ELF-1 (cell line): ENCODE data around the gene ABTB2.
A peak's percentile ranks its signal among the peaks of the same experiment; 100 is the strongest.

Experiments used
- DNase-seq: peaks from one replicate; pipeline ENCODE4 v3.0.0-alpha.2; 2016; ENCODE audit warnings: low read depth, low spot score

Gene ABTB2

DNA sequence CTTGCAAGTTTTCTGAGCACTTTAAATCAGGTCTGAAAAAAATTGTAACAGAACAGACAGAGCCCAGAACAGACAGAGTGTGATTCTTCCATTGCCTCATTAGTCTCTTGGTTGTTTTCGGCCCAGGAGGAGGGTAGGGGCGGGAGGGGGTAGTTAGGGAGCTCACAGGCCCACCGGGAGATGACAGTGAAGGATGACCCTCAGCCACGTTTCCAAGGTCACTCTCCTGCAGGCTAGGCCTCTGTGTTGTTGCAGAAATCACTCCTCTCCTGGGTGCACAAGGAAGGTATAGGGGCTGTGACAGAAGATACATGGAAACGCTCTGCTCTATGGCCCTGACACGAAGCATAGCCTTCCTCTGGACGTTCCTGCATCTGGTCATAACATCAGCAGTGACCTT lies 69.3 kb downstream of the ABTB2 start:
- no peak for DNase-seq

DNA sequence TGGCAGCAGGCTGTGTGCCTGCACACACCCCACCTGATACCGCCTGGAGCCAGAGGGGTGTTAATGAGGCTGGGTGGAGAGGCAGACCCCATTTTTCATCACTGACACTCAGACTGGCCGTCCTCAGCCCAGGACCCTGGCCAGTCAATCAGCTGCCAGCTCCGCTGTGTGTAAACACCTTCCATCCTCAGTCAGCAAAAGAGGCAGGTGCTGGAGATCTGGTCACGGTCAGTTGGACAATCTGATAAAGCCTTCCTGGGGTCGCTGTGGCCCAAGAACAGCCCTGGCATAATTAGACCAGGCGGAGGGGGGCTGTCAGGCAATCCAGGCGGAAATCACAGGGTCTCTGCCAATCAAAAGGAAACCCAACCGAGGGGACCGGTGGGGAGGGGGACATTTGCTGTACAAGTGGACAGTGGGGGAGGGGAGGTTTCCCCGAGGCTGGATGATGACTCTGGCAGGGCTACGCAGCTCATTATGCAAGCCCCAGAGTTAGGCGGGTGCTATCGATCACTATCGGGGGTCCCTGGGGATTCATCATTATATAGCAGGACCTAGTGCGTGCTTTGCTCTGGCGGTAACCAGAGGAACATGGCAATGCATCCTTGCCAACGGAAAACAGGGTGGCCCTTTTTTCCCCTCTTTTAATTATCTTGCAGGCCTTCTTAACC lies 72.9 kb downstream of the ABTB2 start:
- DNase-seq: no peak

DNA sequence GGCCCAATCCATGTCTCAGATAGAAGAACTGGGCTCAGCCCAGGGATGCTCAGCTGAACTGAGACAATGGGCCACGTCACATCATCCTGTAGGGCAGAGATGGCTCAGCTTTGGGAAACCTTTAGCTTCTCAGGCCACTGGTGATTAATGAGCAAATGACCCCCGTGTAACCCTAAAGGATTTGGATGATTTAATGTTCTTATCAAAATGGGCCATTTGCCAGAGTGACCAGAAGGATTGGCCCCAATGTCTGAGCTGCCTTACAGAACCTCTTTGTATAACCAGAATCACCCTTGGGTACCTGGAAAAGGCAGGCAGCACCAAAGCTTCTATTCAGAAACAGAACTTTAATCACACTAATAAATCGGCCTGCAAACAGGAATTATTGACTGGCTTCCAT lies 73.7 kb downstream of the ABTB2 start:
- no peak for DNase-seq

DNA sequence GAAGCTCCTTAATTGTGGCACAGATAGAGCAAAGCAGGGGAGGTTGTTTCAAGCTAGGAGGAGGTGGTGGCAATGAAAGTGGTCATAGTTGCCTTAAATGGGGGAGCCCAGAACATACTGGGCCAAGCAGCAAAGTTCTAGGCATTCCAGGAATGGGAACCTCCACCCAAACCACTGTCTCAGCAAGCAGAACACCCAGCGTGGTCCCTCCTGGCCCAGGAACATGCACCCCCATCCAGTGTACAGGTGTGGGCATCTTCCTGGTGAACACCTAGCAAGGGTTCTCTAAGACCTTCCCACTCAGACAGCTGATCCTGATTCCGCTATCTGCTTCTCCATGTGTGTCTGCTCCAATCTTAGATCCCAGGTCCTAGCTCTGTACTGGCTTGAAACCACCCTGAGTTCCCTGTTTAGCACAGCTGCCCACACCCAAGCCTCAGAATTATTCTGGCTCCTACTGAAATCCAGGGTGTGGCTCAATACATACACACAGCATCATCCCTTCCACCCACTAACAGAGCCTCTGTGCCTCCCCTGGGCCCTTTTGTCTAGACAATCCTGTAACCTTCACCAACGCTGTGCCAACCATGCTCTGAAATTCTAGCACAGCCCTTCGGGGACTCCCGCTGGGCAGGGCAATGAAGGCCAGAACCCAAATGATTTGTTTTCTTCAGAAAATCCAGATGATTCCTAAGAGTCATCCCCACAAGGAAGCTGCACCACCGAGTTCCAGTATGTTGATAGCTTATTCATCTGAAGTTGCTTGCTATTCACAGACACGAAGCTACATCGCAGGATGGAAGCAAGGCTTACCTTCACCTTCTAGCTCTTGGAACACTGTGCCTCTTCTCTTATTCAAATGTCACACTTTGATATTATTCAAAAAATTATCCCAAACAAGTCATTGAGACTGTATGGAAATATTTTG lies 76.6 kb downstream of the ABTB2 start:
- no peak for DNase-seq

DNA sequence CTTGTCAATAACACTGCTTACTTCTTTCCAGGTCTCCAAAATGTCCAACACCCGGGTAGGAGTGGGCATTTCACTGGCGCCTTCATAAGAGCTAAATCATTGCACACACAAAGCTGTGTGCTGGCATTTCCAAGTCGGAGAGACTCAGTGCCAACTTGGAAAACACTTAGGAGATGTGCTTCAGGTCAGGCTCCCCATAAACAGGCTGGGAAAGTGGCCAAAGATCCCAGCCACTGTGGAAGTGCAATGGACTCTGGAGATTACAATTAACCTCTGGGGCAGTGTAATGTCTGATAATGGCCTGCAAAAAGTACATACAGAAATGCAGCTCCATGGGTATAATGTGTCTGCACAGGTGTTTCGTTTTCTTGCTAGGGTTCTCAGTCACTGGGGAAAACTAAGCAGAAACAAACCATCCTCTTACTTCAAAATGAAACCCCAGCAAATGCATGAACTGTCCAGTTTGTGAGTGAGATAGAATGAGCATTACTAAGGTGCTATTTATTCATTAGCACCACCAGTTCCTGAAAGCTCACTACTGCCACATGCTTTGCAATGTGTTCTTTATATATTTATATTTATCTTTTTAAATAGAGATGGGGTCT lies 79.0 kb downstream of the ABTB2 start:
- no peak for DNase-seq

DNA sequence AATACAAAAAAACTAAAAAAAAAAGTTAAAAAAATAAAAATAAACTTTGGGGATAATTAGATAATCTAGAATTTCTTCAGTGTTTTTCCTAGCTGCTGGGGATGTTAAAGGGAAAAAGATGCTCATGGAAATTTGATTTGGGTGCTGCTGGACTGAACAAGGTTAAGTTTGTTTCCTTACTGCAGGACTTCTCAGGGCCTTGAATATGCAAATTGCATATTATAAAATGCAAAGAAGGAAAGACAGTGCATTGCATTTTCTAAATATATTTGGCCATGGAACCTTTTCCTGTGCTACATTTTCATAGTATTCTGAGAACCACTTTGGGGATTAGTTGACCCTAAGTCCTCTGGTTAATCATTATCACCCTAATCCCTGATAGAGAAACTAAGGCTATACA lies 79.6 kb downstream of the ABTB2 start:
- no peak for DNase-seq

DNA sequence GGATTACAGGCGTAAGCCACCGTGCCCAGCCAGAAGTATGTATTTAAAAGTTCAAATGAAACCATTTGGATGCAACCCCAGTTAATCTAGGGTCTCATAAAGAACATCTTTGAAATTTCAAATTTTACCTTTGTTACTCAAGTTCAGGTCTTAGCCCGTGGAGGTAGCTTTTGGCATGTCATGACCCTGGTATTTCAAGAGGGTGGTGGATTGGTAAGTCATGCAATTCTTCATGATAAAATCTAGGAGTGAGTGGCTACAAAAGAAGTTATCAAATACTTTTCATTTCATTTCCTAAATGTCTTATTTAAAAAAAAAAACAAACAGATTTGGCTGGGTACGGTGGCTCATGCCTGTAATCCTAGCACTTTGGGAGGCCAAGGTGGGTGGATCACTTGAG lies 80.6 kb downstream of the ABTB2 start:
- no peak for DNase-seq

DNA sequence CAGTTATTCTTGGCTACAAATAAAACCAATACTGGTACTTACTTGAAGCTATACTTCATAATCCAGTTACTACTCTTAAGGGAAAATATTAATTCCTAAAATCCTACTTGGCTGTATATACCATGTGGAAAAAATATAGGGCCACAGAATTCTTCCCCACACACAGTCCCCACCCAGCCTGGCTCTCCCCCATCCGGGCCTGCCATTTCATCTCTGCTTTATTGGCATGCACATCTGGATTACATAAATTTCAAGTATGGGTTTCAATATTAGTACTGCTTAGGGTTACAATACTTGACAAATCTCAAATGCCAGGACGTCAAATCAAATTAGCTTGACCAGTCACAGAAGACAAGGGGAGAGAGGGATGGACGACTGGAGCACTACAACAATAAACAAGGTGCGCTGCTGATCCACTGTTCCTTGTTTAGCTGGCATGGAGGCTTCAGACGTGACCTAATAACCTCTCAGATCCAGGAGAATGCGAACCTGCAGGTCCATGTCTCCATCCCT lies 81.4 kb downstream of the ABTB2 start:
- no peak for DNase-seq

DNA sequence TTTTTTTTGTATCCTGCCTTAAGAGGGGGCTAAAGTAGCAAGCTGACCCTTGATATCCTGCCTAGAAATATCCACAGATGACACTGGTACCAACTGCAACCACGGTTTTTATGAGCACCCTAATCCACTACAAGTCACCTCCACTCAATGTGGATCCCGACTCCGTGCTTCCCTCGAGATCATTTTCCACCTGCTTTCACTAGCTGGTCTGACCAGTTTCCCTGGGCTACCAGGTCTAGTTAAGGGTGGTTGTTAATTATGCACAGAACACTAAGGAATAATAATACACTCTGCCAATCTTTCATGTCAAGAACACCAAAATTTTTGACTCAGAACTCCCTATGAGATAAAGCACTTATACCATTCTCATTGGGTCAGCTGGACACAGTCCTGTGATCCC lies 82.3 kb downstream of the ABTB2 start:
- DNase-seq: no peak

DNA sequence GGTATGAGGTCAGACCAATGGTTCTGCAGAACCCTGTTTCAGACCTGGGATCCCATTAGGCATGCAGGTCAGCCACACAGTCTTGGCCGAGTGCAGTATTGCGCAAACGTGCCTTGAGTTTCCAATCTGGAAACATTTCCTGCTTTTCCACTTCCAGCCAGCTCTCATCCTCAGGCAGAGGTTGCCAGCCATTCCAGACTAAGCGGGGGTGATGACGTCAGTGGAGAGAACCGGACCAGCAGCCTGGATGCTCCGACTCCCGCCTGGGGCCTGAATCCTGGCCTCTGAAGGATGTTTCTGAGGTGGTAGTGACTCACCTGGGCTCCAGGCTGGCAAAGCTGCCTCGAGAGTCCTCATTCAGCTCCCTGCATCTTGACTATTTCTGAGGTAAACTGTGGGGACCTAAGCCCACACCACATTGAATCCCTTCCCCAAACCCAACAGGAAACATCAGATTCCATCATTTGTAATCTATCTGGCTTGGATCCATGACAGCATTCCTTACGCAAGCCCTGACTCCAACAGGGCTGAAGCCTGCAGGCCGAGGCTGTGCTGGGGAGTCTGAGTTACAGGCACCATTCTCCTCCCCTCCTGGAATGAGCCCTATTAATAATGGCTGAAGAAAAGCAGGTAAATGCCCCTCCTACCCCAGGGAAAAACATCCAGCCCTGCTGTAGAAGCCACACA lies 83.0 kb downstream of the ABTB2 start:
- DNase-seq: peak; percentile 96

DNA sequence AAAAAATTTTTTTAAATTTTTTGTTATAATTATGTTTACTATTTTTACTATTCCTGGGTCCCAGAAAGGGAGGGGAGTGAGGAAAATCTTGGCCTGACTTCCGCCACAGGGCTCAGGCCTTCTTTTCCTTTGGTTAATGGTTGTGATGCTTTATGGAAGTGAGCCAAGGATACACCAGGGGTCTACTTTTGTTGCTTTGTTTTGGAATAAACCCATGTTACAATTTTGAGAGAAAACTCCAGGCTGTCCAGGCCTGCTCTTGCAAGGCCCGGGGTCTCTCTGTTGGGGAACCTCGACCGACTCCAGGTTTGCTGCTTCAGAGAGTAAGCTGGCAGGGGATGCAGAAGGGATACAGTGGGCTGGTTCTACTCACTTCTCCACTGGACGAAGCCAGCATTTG lies 84.7 kb downstream of the ABTB2 start:
- DNase-seq: no peak

DNA sequence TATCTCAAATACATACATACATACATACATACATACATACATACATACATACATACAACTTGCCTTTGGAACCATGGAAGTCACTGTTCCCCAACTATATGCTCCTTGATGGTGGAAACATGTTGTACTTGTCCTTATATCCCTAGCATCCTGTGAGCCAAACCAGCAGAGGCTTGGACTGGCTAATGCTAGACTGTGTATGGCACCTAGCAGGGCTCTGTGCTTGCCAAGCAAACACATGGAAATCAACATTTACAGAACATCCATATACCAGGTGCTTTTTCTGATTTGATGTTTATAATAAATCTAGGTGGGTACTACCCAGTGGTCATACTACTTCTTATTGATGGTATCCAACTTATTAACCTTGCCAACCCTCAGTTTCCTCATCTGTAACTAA lies 86.1 kb downstream of the ABTB2 start:
- DNase-seq: no peak

DNA sequence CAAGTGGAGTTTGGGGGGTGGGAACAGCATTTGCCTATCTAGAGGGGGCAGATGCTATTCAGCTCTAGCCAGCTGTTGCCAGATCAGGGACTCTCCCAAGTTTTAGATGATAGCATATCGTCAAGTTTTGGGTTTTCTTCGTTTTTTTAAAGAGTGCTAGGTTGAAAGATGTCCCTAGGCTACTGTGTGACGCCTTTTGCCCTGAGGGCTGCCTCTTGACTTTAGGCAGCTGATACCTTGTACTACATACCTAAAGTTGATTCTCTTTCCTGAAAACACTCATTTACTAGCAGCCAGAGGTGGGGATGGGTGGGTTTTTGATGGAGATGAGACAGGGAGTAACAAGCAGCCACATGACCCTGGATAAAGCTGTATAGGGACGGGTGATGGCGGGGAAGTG lies 87.1 kb downstream of the ABTB2 start:
- DNase-seq: no peak

DNA sequence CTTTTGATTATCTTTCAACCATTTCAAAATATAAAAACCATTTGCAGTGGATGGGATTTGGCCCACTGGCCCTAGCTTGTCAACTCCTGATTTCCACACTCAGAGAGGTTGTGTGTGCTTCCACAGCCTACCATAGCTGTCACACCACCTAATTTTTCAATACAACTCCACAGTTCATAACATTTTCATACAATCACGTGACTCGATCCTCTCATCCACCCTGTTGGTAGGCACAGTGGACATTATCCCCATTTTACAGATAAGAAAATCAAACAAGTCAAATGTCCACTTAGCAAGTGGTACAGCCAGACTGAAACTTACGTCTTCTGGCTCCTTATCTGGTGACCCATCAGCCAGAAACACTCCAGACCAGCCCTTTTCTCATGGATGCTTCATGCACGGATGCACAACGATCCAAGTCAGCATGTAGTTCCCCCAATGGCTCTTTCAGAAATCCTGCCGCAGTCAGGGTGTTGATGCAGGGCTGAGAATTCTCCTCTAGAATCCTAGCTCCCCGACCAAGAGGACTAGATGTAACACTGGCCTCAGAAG lies 88.0 kb downstream of the ABTB2 start:
- DNase-seq: no peak

DNA sequence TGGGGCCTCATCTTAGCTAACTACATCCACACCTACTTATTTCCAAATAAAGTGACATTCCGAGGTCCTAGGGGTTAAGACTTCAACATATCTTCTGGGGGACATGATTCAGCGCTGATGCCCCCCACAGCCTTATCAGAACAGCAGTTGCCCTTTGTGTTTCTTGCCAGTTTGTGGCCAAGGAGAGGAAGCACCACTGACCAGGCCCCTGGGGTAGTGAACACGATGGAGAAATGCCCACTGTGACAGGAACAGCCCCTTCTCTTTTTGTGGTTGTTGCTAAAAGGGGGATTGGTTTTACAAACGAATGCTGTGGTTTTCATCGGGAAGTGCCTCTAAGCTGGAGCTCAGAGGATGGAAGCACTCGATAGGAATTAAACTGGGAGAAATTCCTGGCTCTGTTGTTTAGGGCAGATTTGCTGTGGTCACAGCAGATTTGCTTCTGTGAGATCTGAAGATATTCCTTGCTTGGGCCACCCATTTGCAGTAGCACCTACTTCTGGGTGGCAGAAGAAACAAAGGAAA lies 88.8 kb downstream of the ABTB2 start:
- DNase-seq: no peak

DNA sequence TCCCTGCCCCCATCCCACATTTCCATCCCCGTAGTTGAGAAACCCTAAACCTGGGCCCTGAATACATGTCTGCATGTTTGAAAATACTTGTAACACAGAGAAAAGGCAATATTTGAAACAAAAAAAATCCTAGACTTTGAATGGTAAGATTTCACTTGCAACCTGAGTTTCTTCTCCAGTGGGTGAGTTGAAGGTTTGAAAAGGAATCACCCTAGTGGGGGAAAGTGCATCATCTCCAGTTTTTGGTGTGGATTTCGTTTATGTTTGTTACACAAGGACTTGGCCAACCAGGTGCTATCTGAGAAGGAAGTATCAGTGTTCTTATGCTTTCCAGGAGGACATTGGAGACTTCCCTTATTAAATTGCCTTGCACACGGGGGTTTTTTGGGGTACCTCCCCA lies 90.4 kb downstream of the ABTB2 start:
- DNase-seq: no peak

DNA sequence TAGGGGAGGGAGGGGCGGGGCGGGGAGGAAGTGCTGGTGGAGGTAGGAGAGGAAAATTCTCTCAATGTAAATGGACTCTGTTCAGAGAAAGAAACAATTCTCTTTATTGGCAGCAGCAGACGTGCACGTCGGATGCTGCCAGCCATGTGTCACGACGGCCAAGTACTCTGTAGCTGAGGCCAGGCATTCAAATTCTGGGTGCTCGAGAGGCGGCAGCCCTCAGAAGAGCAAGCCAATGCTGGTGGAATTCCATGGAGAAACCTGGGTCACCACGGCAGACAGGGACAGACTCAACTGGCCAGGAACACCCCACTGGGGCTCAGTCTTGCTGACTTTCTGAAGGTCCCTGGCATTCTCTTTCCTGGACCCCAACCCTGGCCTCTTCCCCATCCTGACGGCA lies 90.8 kb downstream of the ABTB2 start:
- DNase-seq: no peak

DNA sequence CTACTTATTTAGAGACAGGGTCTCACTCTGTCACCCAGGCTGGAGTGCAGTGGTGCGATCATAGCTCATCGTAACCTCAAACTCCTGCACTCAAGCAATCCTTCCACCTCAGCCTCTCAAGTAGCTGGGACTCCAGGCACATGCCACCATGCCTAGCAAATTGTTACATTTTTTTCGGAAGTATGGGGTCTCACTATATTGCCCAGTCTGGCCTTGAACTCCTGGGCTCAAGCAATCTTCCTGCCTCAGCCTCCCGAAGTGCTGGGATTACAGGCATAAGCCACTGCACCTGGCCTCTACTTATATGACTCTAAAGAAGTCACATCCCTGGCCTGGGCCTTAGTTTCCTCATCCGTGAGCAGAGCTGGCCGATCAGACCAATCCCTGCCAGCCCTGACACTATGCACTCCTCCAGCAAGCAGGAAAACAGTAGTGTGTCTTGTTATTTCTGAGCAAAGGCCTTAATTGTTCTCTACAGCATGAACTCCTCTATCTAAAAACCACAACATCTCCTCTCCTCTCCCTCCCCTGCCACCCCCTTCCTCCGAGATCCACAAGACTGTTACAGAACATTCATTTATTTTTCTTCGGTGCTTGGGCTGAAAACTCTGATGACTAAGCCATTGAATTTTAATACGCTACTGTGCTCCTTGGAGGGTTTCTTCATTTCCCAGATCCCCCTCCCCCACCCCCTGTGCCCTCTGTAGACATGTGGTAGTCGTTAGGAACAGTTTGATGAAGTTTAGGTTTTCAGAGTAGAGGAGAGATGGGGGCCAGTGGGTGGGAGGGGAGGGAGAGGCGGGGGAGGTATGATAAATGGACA lies 91.5 kb downstream of the ABTB2 start:
- DNase-seq: no peak

DNA sequence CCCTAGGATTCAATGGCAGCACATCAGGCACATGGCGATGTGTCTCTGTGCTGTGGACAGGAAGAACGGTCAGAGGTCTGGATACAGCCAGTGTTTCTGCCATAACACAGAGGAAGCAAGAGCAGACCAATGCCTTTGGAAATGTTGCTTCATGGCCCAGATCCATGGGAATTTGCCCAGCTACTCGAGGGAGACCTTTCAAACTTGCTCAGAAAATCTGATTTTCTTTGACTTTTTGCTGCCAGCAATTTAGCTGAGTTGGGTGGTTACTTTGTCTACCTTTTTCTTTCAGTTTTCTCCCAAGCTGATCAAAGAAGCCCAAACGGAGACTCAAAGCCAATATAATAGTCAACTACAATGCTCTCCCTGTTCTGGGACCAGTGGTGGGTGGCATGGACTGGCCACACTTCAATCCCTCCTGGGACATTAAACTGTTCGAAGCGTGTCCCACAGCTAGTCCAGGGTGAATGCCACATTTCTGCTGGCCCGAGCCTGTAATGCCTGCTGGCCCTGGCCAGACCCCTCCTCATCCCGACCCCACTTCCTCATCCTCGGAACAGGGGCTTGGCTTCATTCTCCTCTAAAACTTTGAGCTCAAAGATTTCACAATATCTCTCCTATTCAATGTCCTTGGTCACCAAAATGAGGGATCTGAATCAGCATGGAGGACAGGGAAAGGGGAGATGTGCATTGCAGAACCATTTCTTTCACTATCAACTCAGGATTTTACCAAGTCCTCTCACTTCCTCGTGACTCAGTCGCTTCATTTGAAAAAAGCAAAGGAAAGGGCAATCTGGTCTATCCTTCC lies 93.3 kb downstream of the ABTB2 start:
- no peak for DNase-seq
